Left lung (tissue), 10 donors: ENCODE measurements around the gene LY86. TPM values are rescaled to one million over a fixed set of nuclear protein-coding genes. Genes with fewer than 3 reads are reported as not detected.

Experiments used
- ATAC-seq: fragments of 200-7000 bp; cut with Tn5 transposase; one replicate; pipeline ENCODE4 v1.9.1; 2020; ENCODE audit warnings: moderate library complexity
- DNase-seq, 4 donors: peaks; one replicate each; pipeline ENCODE4 v3.0.0-alpha.2; 2013 to 2020
- H3K27ac ChIP-seq, 2 donors: fragments of 200-600 bp; sonication (generic) in 1 of 2; one replicate each; pipeline versions ENCODE4 v1.5.0 to v1.8.0; 2020 to 2021
- H3K27me3 ChIP-seq, 2 donors: fragments of 200-600 bp; sonication (generic) in 1 of 2; one replicate each; pipeline versions ENCODE4 v1.5.0 to v1.8.0; 2020 to 2021
- H3K36me3 ChIP-seq, 2 donors: fragments of 200-600 bp; sonication (generic) in 1 of 2; one replicate each; pipeline versions ENCODE4 v1.5.0 to v1.8.0; 2020 to 2021
- H3K4me1 ChIP-seq, 2 donors: fragments of 200-600 bp; one replicate each; pipeline ENCODE4 v1.8.0; 2021
- H3K4me3 ChIP-seq, 2 donors: fragments of 200-600 bp; sonication (generic) in 1 of 2; one replicate each; pipeline versions ENCODE4 v1.5.0 to v1.8.0; 2020 to 2021; ENCODE audit warnings: mild to moderate bottlenecking in 1 of 2
- H3K9me3 ChIP-seq, 2 donors: fragments of 200-600 bp; sonication (generic) in 1 of 2; one replicate each; pipeline versions ENCODE4 v1.5.0 to v1.8.0; 2020 to 2021
- intact Hi-C, 2 donors: fragments of 100-400 bp; cut with DNase I; formaldehyde crosslinking; loops; one replicate each; pipeline versions ENCODE4 v1.11.2 to v1.14.2; 2022
- polyA plus RNA-seq, 6 donors: library from polyadenylated mRNA; unstranded; fragments of 120-200 nt; gene quantifications; one replicate each; pipeline ENCODE4 v1.2.1, GENCODE V29; 2013; ENCODE audit not compliant: insufficient read length in 6 of 6
- total RNA-seq, 2 donors: library from RNA; stranded (reverse); fragmentation: NEBNext Ultra II Directional; extraction: Animal tissue kit (Norgen Biotek cat#: 25700); gene quantifications; one replicate each; pipeline ENCODE4 v1.2.1, GENCODE V29; 2021
- TF ChIP-seq, protein P1 (sequence below), 2 donors: fragments of 200-600 bp; sonication (generic) in 1 of 2; IDR thresholded peaks; one replicate each; pipeline versions ENCODE4 v1.5.0 to v1.8.0; 2021; ENCODE audit warnings: antibody characterized with exemption in 2 of 2
- donor health status: DM: no; HTN: yes; CAD: no.
- donor health status: DM: no; HTN: no; CAD: no.

The LY86 gene
- total and polyA plus RNA-seq, 8 donors, result 1.4 to 11.1 (median 2.2) TPM

DNA sequence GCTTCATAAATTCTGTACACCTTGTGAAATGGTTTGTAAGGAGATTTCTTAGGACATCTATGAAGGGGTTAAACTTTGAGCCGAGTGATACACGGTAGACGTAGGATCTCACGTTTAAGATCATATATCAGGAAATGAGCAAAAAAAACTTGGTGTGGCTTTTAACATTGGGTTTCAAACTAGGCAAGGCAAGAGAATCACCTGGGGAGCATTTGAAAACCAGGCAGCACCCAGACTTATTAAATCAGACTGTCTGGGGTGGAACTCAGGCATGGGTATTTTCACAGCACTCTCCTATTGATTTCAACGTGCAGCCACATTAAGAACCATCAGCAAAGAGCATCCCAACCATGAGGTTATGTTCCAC, 26.4 kb downstream of the LY86 start:
- ATAC-seq (no peak), DNase-seq (no peak)
- H3K4me1 ChIP-seq, result peaks cover 0 to 9% of the 10 kb centered on the region in 2 donors
- no peak overlapping the region for H3K27ac ChIP-seq
- intact Hi-C loops, result no loop called here
- H3K36me3 ChIP-seq, result no peaks in the 10 kb centered on the region
- H3K4me3 ChIP-seq, result no peak overlapping the region
- TF ChIP-seq, protein P1, sequence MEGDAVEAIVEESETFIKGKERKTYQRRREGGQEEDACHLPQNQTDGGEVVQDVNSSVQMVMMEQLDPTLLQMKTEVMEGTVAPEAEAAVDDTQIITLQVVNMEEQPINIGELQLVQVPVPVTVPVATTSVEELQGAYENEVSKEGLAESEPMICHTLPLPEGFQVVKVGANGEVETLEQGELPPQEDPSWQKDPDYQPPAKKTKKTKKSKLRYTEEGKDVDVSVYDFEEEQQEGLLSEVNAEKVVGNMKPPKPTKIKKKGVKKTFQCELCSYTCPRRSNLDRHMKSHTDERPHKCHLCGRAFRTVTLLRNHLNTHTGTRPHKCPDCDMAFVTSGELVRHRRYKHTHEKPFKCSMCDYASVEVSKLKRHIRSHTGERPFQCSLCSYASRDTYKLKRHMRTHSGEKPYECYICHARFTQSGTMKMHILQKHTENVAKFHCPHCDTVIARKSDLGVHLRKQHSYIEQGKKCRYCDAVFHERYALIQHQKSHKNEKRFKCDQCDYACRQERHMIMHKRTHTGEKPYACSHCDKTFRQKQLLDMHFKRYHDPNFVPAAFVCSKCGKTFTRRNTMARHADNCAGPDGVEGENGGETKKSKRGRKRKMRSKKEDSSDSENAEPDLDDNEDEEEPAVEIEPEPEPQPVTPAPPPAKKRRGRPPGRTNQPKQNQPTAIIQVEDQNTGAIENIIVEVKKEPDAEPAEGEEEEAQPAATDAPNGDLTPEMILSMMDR (IDR thresholded peaks at IDR 0.05), result no peak
- peaks cover 0 to 4% of the 10 kb centered on the region in 2 donors for H3K9me3 ChIP-seq
- H3K27me3 ChIP-seq, result peaks cover 0 to 4% of the 10 kb centered on the region in 2 donors

DNA sequence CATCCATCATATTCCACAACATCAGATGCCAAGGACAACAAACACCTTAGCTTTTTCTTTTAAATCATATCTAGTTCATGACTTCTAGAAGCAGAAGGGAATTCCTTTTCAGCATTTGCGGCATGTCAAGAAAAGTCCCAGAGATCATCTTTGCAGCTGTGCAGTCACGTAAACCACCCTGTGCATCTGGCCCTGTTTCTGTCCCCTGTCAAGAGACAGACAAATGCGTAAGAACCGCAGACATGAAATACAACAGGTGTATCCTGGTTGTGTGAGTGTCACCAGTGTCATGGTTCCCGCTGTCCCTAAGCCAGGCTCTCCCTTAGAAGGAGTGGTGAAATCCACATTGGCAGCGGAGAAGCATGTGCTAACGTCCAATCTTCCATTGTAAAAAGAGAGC, 28.1 kb downstream of the LY86 start:
- H3K36me3 ChIP-seq, result no peaks in the 10 kb centered on the region
- intact Hi-C loops, result no loop called here
- H3K4me1 ChIP-seq, result no peaks in the 10 kb centered on the region
- ATAC-seq (no peak), DNase-seq (no peak)
- TF ChIP-seq, protein P1 (IDR thresholded peaks at IDR 0.05), result no peak
- H3K27ac ChIP-seq, result no peak overlapping the region
- no peak overlapping the region for H3K4me3 ChIP-seq
- H3K9me3 ChIP-seq, result peaks cover 0 to 4% of the 10 kb centered on the region in 2 donors
- peaks cover 0 to 4% of the 10 kb centered on the region in 2 donors for H3K27me3 ChIP-seq

DNA sequence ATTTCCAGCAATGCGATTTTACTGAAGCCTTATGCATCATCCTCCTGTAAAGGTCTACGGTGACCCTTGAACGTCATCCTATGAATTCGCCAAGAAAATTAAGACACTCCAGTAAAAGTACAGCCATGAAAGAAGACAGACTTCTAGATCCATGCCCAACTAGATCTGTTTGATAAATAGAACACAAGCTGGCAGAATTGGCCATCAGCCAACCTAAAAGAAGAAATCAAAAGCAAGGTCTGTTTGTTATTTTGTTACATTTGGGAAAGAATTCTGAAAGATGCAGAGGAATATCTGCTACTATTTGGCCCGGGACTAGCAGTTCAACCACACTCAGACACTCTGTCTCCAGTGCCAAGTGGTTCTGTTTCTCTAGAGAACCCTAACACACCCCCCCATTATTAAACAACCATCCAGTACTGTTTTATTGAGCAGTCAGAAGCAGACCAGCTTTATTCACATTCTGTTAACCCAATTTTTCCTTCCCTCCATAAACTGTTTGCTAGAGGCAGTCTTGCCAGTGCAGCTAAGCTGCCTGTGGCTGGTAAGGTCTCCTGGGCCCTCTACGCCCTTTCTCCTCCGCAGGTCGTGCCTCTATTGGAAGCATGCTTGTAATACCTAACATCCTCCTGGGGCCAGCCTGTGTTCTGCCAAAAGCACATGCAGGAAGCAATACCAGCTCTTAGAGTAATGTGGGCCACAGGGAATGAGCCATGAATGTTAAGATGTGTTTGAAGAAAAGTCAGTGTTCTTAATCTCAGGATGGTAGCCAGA, 30.7 kb downstream of the LY86 start:
- no peak for ATAC-seq
- TF ChIP-seq, protein P1 (IDR thresholded peaks at IDR 0.05), result no peak

DNA sequence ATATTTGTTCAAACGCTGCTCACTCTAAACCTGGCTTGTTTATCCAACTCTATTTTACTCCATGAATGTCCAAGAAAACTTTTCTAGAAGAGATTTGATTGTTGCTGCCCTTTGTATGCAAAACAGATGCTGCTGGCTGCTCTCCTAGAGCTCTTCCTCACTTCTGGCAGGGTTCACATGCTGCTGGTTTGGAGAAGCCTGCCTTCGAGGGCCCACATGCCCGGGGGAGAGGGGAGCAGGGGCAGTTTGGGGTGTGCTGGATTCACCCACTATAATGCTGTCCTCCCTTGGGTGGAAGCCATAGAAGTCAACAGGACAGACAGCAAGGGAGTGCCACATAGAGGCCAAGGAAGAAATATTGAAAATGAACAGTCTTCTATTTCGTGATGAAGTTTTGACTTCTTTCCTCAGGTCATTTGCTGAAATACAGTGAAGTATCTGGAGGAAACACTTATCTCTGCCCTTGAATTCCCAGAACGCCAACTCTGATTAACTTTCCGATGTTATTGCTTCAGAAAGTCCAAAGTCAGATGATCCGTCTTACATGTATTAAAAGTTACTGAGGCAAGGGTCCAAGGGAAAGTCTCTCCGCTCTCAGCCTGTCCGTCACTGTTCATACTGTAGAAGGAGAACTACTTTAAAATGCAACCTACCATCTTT, 32.4 kb downstream of the LY86 start:
- H3K36me3 ChIP-seq, result no peaks in the 10 kb centered on the region
- H3K27me3 ChIP-seq, result no peaks in the 10 kb centered on the region
- no peak overlapping the region for H3K4me3 ChIP-seq
- ATAC-seq, result no peak
- no peak overlapping the region for H3K27ac ChIP-seq
- TF ChIP-seq, protein P1 (IDR thresholded peaks at IDR 0.05), result no peak
- intact Hi-C loops, result no loop called here
- H3K4me1 ChIP-seq, result no peaks in the 10 kb centered on the region
- H3K9me3 ChIP-seq, result no peaks in the 10 kb centered on the region
- no peak for DNase-seq

More for the DNA sequence above, 30.7 kb downstream of the LY86 start:
- Histone ChIP-seq H3K9me3 (no peaks in the 10 kb centered on the region), H3K27me3 (peaks cover 0 to 2% of the 10 kb centered on the region in 2 donors), H3K27ac (no peak overlapping the region), H3K4me3 (no peak overlapping the region), H3K36me3 (no peaks in the 10 kb centered on the region), H3K4me1 (no peaks in the 10 kb centered on the region)
- no peak for DNase-seq
- intact Hi-C loops, result no loop called here

DNA sequence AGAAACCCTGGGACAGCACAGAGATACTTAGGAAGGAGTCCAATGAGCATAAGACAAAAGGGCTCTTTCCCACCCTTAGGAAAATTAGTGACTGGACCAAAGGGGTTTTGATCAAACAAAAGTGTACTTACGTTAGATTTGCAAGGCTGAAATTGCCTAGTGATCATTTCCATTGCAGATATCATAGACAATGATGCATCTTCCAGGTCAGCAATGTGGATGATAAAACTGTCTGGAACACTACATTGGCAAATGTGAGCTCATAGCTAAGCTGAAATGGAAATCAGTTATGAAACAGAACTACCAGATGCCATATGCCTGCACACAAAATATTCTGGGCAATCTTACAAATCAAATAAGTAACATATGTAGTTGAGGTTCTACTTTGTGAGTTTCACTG, 34.0 kb downstream of the LY86 start:
- ATAC-seq, result no peak
- Histone ChIP-seq H3K27me3 (no peaks in the 10 kb centered on the region), H3K27ac (no peak overlapping the region), H3K9me3 (no peaks in the 10 kb centered on the region), H3K36me3 (no peaks in the 10 kb centered on the region), H3K4me3 (no peak overlapping the region), H3K4me1 (no peaks in the 10 kb centered on the region)
- intact Hi-C loops, result no loop called here
- TF ChIP-seq, protein P1 (IDR thresholded peaks at IDR 0.05), result no peak
- no peak for DNase-seq
